HG02759 (cell line): ENCODE results near the gene FAM177B.

Experiments used
- ATAC-seq: cut with Tn5 transposase; IDR thresholded peaks from one replicate; pipeline ENCODE4 v1.9.1; 2021; ENCODE audit warnings: mild to moderate bottlenecking, moderate library complexity; ENCODE audit not compliant: unreplicated experiment

Gene FAM177B

DNA sequence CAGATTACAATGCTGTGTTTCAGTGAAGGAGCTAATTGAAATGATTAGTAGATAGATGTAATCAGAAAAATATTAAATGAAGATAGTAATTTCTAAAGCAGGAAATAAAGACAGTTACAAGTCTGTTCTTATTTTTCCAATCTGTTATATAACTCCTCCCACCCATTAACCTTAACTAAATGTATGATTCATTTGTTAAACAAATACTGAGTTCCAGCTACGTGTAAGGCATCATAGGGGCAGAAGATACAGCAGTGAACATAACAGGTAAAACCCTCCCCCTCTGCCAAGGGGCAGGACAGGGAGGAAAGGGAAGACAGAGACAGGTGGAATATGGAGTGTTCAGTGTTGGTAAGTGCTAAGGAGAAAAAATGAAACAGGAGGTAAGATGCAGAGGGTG, at the start of gene FAM177B:
FAM177B (plus strand) TSS at position 231 of the 400 bp plus-strand sequence. CDS start 9,344 bp downstream, outside the sequence.
- no peak for ATAC-seq

GRCh38 chr1:222691016-222691415, 46.0 kb upstream of the FAM177B start:
- no peak for ATAC-seq

DNA sequence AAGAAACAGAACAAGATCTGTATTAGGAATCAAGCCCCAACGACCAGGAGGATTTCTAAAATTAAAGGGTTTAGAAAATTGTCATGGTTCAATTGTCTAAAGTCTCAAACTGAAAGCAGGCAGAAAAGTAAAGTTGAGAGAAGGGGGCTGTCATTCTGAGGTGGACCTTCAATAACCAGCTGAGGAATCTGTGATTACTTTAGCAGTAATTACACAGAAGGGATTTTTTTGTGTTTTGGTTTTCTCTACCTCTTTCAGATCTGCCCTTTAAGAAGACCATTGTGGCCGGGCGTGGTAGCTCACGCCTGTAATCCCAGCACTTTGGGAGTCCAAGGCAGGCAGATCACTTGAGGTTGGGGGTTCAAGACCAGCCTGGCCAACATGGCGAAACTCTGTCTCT, 42.1 kb upstream of the FAM177B start:
- ATAC-seq: no peak

DNA sequence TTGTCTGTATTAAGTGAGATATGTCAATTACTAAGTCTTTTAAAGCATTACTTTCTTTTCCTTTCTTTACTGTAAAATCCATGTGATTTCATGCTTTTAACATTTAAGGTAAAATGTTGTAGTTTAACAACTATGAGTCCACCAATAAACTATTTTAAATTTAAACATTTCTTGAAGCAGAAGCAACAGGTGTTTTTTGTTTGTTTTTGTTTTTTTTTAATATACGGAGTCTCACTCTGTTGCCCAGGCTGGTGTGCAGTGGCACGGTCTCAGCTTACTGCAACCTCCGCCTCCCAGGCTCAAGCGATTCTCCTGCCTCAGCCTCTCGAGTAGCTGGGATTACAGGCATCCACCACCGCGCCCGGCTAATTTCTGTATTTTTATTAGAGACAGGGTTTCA, 40.3 kb upstream of the FAM177B start:
- no peak for ATAC-seq

- no peak for ATAC-seq
Measured at GRCh38 chr1:222697203-222697602, 39.8 kb upstream of the FAM177B start.

DNA sequence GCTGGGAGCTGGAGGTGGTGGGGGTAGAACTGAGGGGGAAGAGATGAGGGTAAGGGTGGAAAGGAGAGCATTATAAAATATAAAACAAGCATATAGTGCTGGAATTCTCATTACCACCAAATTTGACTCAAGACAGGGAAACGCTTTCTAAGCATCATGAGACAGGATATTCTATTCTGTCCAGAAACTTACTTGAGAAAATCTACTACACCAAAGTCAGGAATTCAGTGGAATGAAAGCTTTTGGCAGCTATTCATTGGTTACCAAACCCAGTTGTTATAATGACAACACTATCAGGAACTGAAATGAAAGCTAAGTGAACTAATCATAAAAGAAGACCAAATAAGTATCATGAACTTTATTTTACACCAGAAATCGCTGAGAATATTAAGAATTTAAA, 39.2 kb upstream of the FAM177B start:
- ATAC-seq: no peak

DNA sequence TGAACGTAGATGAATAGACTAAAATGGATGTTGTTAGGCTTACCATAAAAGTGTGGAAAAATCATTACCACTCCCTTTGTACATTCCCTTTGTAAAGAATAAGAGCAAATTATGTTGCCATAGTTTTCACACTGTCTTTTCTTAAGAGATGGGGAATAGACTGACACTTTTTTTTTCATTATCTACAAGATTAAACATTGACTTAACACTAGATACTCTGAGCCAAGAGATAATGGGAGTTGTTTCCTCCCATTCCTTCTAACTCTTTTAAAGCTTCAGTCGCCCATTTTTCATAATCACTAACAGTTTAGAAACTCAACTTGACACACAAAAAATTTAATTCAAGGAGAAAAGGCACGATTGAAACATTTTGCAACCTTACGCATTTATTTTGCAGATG, 34.8 kb upstream of the FAM177B start:
- no peak for ATAC-seq

DNA sequence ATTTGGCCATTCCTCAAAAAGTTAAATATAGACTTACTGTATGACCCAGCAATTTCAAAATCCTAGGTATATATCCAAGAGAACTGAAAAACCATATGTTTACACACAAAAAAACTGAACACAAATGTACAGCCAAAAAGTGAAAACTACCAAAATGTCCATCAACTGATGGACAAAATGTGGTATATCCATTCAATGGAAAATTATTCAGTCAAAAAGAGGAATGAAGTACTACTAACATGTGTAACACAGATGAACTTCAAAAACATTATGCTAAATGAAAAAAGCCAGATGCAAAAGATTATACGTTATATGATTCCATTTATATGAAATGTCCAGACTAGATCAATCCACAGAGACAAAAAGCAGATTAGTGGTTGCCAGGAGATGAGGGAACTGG, 32.7 kb upstream of the FAM177B start:
- no peak for ATAC-seq

DNA sequence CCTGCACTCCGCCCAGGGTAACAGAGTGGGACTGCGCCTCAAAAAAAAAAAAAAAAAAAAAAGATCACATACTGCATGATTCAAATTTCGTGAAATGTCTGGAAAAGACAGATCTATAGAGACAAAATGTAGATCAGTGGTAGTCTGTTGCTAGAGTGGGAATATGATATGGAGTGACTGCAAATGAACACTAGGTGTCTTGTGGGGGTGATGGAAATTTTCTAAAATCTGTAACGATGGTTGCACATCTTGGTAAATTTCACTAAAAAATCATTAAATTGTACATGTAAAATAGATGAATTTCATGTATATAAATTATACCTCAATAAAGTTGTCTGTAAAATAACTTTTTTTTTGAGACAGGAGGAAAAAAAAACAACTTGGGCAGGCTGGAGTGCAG, 30.2 kb upstream of the FAM177B start:
- ATAC-seq: no peak

DNA sequence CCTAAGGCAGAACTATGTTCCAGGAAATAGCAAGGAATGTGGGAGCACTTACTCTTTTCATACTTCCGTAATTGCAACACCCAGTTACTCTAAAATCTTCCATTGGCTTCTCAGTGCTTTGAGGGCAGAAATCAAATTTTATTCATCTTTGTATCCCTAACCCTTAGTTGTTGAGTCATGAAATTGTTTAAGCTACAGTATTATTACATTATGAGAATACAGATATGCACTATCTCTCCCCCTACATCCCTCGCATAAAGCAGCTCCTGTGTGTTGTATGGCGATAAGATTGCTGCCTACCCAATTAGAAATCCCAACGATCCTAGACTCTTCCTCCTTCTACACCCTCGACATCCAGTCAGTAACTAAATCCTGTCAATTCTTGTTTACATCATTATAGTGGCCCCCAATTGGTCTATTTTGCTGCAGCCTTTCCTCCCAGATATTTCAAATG, 27.3 kb upstream of the FAM177B start:
- ATAC-seq: no peak

GRCh38 chr1:222711319-222712252, 25.4 kb upstream of the FAM177B start:
- peak; percentile 32 for ATAC-seq

DNA sequence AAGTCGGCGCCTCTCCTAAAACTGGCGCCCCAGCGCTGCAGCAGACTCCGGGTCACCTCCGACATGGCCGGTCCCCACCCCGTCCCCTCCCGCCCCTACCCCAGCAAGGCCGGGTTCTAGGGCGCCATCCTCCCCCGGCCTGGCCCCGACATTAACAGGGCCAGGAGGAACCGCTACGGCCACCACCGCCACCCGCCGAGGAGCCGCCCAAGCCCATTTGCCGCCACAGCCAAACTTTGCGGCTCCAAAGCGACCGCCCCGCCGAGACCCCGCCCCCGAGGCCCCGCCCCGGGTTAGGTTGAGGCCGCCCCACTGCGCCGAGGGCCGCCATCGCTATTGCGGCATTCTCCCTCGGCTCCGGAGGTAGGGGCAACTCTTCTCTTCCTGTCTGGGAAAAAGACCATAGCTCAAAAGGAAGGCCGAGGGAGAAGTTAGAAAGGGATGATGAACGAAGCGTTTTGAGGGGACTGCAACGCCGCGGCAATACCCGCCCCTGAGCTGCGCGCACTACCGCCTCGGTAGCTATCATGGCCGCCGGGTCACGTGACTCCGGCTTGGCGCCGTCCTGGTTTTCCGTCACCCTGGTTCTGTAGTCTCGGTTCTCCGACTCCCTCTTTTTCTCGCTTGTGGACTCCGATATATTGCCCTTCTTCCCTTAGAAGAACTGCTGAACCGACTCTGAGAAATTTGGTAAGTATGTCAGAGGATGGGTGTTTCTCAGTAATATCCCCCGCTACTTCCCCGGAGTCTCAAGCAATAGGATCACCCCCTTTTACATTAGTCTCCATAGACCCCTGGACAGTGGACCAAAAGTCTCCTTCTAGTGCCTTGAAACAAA, 24.5 kb upstream of the FAM177B start, which contains the start of the genes AIDA and BROX:
AIDA (minus strand) TSS at position 239 of the 838 bp plus-strand sequence; CDS start at position 65, 174 bp downstream.
BROX (plus strand) TSS at position 312 of the 838 bp plus-strand sequence. CDS start 3,136 bp downstream, outside the sequence.
- ATAC-seq: peak; percentile 81

GRCh38 chr1:222713091-222713961, 23.7 kb upstream of the FAM177B start:
- peak; percentile 71 for ATAC-seq

GRCh38 chr1:222716393-222716792, 20.6 kb upstream of the FAM177B start:
- no peak for ATAC-seq

GRCh38 chr1:222728746-222729145, 8.3 kb upstream of the FAM177B start:
- ATAC-seq: no peak

- no peak for ATAC-seq
Measured at GRCh38 chr1:222730866-222731265, 6.1 kb upstream of the FAM177B start.

- peak; percentile 98 for ATAC-seq
Measured at GRCh38 chr1:222732216-222733159, 4.5 kb upstream of the FAM177B start.

- no peak for ATAC-seq
Measured at GRCh38 chr1:222734740-222735139, 2.3 kb upstream of the FAM177B start.

- no peak for ATAC-seq
Measured at GRCh38 chr1:222736470-222736869, 532 bp upstream of the FAM177B start.
